ENCODE results near the gene FRMD8. TPM values are rescaled to one million over a fixed set of nuclear protein-coding genes. Genes with fewer than 3 reads are reported as not detected.

Gene FRMD8
- total RNA-seq, 1 donor from 2014 or later, result 11.1 TPM

DNA sequence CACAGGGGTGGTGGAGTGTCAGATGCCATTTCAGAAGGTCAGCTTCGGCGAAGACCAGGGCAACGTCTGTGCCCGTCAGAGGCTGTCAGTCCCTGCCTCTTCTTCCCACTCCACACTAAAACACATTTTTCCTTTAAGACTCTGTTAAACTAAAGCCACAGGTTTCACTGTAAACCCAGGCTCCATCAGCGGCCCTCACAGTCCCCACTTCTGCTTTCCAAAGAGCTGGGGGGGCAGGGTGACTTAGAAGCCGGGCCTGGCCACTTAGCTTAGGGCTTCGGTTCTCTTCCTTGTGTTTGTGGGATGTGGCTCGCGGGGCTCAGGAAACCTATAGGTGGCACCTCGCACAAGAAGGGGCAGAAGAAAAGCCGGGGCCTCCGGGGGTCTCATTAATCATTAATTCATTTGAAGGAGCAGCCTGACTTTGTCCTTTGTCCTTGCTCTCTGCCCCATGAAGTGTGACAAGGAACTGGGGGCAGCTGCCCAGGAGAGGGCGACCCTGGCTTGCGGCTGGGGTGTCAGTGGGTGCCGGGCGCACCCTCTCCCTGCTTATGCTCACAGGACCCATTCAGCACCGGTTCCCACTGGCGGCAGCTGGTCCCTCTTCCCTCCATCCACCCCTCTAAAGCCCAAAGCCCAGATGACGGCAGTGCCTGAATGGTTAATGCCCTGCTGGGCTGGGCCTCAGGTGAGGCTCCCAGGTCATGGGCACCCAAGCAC, 8.1 kb upstream of the FRMD8 start:
- Mint-ChIP-seq H3K4me1 (ENCODE audit: low read depth, unreplicated experiment) (peaks cover 6% of the 10 kb centered on the region), H3K36me3 (ENCODE audit: unreplicated experiment) (no peaks in the 10 kb centered on the region), H3K9me3 (ENCODE audit: unreplicated experiment) (no peaks in the 10 kb centered on the region), H3K27ac (ENCODE audit: unreplicated experiment) (no peak overlapping the region), H3K27me3 (ENCODE audit: unreplicated experiment) (peaks cover 8% of the 10 kb centered on the region), H3K4me3 (ENCODE audit: unreplicated experiment) (no peak overlapping the region)
- TF ChIP-seq, protein P1, sequence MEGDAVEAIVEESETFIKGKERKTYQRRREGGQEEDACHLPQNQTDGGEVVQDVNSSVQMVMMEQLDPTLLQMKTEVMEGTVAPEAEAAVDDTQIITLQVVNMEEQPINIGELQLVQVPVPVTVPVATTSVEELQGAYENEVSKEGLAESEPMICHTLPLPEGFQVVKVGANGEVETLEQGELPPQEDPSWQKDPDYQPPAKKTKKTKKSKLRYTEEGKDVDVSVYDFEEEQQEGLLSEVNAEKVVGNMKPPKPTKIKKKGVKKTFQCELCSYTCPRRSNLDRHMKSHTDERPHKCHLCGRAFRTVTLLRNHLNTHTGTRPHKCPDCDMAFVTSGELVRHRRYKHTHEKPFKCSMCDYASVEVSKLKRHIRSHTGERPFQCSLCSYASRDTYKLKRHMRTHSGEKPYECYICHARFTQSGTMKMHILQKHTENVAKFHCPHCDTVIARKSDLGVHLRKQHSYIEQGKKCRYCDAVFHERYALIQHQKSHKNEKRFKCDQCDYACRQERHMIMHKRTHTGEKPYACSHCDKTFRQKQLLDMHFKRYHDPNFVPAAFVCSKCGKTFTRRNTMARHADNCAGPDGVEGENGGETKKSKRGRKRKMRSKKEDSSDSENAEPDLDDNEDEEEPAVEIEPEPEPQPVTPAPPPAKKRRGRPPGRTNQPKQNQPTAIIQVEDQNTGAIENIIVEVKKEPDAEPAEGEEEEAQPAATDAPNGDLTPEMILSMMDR (IDR thresholded peaks at IDR 0.05; ENCODE audit: partially characterized antibody, unreplicated experiment), result no peak
- no peak for DNase-seq

DNA sequence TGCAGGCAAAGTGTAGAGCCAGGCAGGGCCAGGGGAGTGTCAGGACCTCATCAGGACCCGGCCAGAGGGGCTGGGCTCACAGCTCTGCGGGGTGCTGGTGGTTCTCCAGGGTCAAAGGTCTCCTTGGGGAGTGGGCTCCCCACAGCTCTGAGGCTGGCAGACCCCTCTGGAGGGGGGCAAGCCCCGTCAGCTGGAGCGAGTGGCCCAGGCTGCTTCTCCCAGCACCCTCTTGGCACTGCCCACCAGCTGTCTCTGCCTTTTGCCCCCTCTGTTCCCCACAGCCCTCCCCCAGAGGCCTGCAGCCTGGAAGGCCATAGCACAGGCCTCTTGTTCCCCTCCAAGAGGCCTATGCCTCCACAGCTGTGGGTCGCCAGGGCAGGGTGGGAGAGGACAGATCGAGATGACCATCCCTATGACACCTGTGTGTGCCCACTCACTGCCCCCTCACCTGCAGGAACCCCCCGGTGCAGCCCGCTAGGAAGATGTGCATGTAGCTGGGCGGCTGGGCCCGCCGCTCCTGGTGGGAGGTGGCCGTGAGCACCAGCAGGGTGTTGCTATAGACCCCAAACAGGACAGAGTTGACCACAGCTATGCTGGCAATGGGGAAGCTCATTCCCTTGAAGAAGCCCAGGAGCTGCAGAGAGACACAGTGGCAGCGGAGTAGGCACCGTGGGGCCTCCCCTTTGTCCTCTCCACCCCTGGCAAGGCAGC, 7.4 kb upstream of the FRMD8 start:
- TF ChIP-seq, protein P1 (IDR thresholded peaks at IDR 0.05; ENCODE audit: partially characterized antibody, unreplicated experiment), result no peak
- Mint-ChIP-seq H3K4me3 (ENCODE audit: unreplicated experiment) (no peak overlapping the region), H3K27me3 (ENCODE audit: unreplicated experiment) (peaks cover 5% of the 10 kb centered on the region), H3K4me1 (ENCODE audit: low read depth, unreplicated experiment) (peaks cover 6% of the 10 kb centered on the region), H3K9me3 (ENCODE audit: unreplicated experiment) (no peaks in the 10 kb centered on the region), H3K27ac (ENCODE audit: unreplicated experiment) (no peak overlapping the region), H3K36me3 (ENCODE audit: unreplicated experiment) (no peaks in the 10 kb centered on the region)
- DNase-seq, result no peak

DNA sequence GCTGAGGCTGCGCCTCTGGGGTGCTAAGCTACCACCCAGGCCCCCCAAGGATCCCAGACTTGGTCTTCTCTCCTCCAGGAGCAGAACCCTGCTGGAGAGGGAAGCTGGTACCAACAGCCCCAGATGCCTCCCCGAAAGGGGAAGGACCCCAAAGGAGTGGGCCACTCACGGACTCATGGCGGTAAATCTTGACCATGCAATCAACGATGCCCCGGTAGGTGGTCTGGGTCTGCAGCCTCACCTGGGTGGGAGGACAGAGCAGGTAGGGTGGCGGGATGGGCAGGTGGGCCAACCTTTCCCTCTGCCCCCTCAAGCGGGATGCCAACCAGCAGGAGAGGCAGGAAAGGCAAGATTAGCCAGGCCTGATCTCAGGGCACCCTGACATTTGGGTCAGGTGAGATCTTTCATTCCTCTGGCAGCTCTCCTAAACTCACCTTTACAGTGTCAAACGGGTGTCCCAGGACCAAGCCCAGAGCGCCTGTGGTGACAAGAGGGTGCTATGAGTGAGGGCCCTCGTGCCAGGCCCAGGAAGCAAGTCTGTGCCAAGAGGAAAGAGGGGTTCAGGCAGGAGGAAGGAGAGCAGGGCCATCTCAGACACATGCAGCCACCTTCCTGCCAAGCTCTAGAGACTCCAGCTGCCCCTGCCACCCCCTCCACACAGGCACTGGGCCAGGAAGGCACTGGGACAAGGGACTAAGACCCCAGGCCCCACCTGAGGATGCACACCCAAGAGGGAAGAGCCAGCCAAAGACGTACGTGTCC, 6.6 kb upstream of the FRMD8 start:
- H3K4me1 Mint-ChIP-seq (ENCODE audit: low read depth, unreplicated experiment), result peaks cover 6% of the 10 kb centered on the region
- peaks cover 8% of the 10 kb centered on the region for H3K27me3 Mint-ChIP-seq (ENCODE audit: unreplicated experiment)
- no peak overlapping the region for H3K4me3 Mint-ChIP-seq (ENCODE audit: unreplicated experiment)
- no peaks in the 10 kb centered on the region for H3K9me3 Mint-ChIP-seq (ENCODE audit: unreplicated experiment)
- no peak overlapping the region for H3K27ac Mint-ChIP-seq (ENCODE audit: unreplicated experiment)
- no peak for DNase-seq
- no peaks in the 10 kb centered on the region for H3K36me3 Mint-ChIP-seq (ENCODE audit: unreplicated experiment)
- TF ChIP-seq, protein P1 (IDR thresholded peaks at IDR 0.05; ENCODE audit: partially characterized antibody, unreplicated experiment), result no peak

DNA sequence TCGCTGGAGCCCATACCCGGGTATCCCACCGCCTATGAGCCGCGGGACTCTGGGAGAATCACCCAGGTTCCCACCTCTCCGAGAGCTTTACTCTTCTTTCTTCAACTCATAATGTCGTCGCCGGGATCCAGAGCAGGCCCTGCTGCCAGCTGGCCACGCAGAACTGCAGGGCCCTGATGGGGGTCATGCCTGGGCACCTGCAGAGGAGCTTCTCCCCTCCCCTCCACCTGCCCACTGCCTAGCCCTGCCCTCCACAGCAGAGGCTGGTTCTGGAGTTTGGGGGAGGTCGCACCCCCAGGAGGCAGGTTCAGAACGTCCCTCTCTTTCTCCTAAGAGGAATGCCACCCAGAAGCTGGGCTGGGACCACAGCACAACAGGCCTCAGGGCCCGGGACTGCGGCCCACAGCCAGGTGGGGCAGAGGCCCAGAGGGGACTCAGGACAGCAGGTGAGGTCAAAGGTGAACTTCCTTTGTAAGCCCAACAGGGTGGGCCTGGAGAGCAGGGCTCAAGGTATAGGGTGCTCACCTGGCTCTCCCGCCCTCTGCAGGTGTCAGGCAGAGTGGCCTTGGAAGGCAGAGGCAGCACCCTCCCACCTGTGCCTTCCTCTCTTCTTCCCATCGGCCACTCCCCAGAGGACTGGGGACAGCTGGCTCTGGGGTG, 5.8 kb upstream of the FRMD8 start:
- Mint-ChIP-seq H3K9me3 (ENCODE audit: unreplicated experiment) (no peaks in the 10 kb centered on the region), H3K4me1 (ENCODE audit: low read depth, unreplicated experiment) (peaks cover 6% of the 10 kb centered on the region), H3K4me3 (ENCODE audit: unreplicated experiment) (no peak overlapping the region), H3K27ac (ENCODE audit: unreplicated experiment) (no peak overlapping the region), H3K27me3 (ENCODE audit: unreplicated experiment) (peaks cover 9% of the 10 kb centered on the region), H3K36me3 (ENCODE audit: unreplicated experiment) (no peaks in the 10 kb centered on the region)
- DNase-seq, result no peak
- TF ChIP-seq, protein P1 (IDR thresholded peaks at IDR 0.05; ENCODE audit: partially characterized antibody, unreplicated experiment), result no peak

All from glutamatergic neuron (in vitro differentiated cells).